GM19351 (cell line): Measurements from ENCODE around the gene EYA2.

Experiments
- ATAC-seq: cut with Tn5 transposase; IDR thresholded peaks from one replicate; pipeline ENCODE4 v1.9.1; 2021; ENCODE audit warnings: mild to moderate bottlenecking, moderate library complexity; ENCODE audit not compliant: unreplicated experiment

The EYA2 gene

GRCh38 chr20:47057661-47058060, 163.0 kb downstream of the EYA2 start:
- ATAC-seq: no peak

GRCh38 chr20:47058236-47058635, 163.6 kb downstream of the EYA2 start:
- no peak for ATAC-seq

GRCh38 chr20:47059536-47059935, 164.9 kb downstream of the EYA2 start:
- ATAC-seq: no peak

GRCh38 chr20:47061549-47061948, 166.9 kb downstream of the EYA2 start:
- ATAC-seq: no peak

- no peak for ATAC-seq
These were observed 167.7 kb downstream of the EYA2 start for GRCh38 chr20:47062226-47062890.

- ATAC-seq: no peak
These were observed 168.8 kb downstream of the EYA2 start for GRCh38 chr20:47063407-47063806.

GRCh38 chr20:47063808-47064207, 169.2 kb downstream of the EYA2 start:
- no peak for ATAC-seq

GRCh38 chr20:47066484-47067270, 172.0 kb downstream of the EYA2 start:
- ATAC-seq: no peak

GRCh38 chr20:47067776-47068175, 173.1 kb downstream of the EYA2 start:
- no peak for ATAC-seq

- no peak for ATAC-seq
These were observed 175.5 kb downstream of the EYA2 start for GRCh38 chr20:47070176-47070575.

GRCh38 chr20:47071646-47072185, 177.1 kb downstream of the EYA2 start:
- ATAC-seq: no peak

GRCh38 chr20:47073766-47074475, 179.3 kb downstream of the EYA2 start:
- no peak for ATAC-seq

- no peak for ATAC-seq
These were observed 180.6 kb downstream of the EYA2 start for GRCh38 chr20:47075263-47075662.

GRCh38 chr20:47079047-47079446, 184.4 kb downstream of the EYA2 start:
- ATAC-seq: no peak

- ATAC-seq: no peak
These were observed 185.7 kb downstream of the EYA2 start for GRCh38 chr20:47080365-47080764.

GRCh38 chr20:47086316-47086715, 191.7 kb downstream of the EYA2 start:
- ATAC-seq: no peak

GRCh38 chr20:47088335-47088734, 193.7 kb downstream of the EYA2 start:
- no peak for ATAC-seq

- no peak for ATAC-seq
These were observed 194.5 kb downstream of the EYA2 start for GRCh38 chr20:47089151-47089550.

- no peak for ATAC-seq
These were observed 196.2 kb downstream of the EYA2 start for GRCh38 chr20:47090835-47091234.

- no peak for ATAC-seq
These were observed 198.8 kb downstream of the EYA2 start for GRCh38 chr20:47093320-47093966.

- no peak for ATAC-seq
These were observed 201.0 kb downstream of the EYA2 start for GRCh38 chr20:47095690-47096089.
